Posterior vena cava (tissue), 2 donors: ENCODE measurements around the gene CIRBP. TPM values are rescaled to one million over a fixed set of nuclear protein-coding genes. Genes with fewer than 3 reads are reported as not detected.
"Not testable (repeated sequence)": the region's sequence is repeated elsewhere in the genome, so short reads cannot be mapped to it uniquely, and the experiment has no call there.

Experiments used
- DNase-seq: peaks from one replicate; pipeline ENCODE4 v3.0.0-alpha.2; 2020; ENCODE audit warnings: low spot score
- intact Hi-C, 2 donors: fragments of 100-400 bp; cut with DNase I; formaldehyde crosslinking; loops; one replicate each; pipeline versions ENCODE4 v1.14.1 to v1.14.2; 2022 to 2023
- total RNA-seq, 2 donors: library from RNA; stranded (reverse); fragmentation: NEBNext Ultra II Directional; extraction: Animal tissue kit (Norgen Biotek cat#: 25700); gene quantifications; one replicate each; pipeline ENCODE4 v1.2.1, GENCODE V29; 2021
- donor health status: DM: yes; HTN: yes; CAD: no.
- donor health status: DM: yes; HTN: yes; CAD: no.

Gene CIRBP
- total RNA-seq, 2 donors from 2014 or later, result 447 to 636 TPM

- peak; percentile 97 for DNase-seq
- intact Hi-C loops, result loop anchor here in 1 of 2 donors (2.0 kb wide), 1 partner anchor 19 kb away; no protein-coding TSS in a partner anchor
Measured at GRCh38 chr19:1239796-1240737, 29.1 kb upstream of the CIRBP start.

- no peak for DNase-seq
- intact Hi-C loops, result no loop called here
Measured at GRCh38 chr19:1240925-1241324, 28.2 kb upstream of the CIRBP start.

GRCh38 chr19:1241417-1242095, 27.6 kb upstream of the CIRBP start, which contains the start of gene ATP5F1D:
Gene ATP5F1D (plus strand): TSS chr19:1241751. CDS start chr19:1241851, 100 bp downstream.
- intact Hi-C loops, result no loop called here
- DNase-seq, result peak; percentile 98

- peak; percentile 96 for DNase-seq
- intact Hi-C loops, result loop anchor here (1.0 to 2.0 kb wide), 2 partner anchors 23 kb away; no protein-coding TSS in a partner anchor
Measured at GRCh38 chr19:1243768-1244692, 25.1 kb upstream of the CIRBP start.

- intact Hi-C loops, result loop anchor here (1.0 to 2.0 kb wide), 2 partner anchors 22 kb away; no protein-coding TSS in a partner anchor
- no peak for DNase-seq
Measured at GRCh38 chr19:1244693-1245451, 24.3 kb upstream of the CIRBP start.

GRCh38 chr19:1245494-1246264, 23.5 kb upstream of the CIRBP start:
- DNase-seq, result no peak
- intact Hi-C loops, result loop anchor here in 1 of 2 donors (2.0 kb wide), 1 partner anchor 21 kb away; no protein-coding TSS in a partner anchor

GRCh38 chr19:1246265-1247087, 22.7 kb upstream of the CIRBP start:
- DNase-seq, intact Hi-C loops: not testable (repeated sequence)

- no peak for DNase-seq
- intact Hi-C loops, result no loop called here
Measured at GRCh38 chr19:1247748-1248138, 21.4 kb upstream of the CIRBP start.

GRCh38 chr19:1248139-1248785, 20.9 kb upstream of the CIRBP start, which contains the start of gene MIDN:
Gene MIDN (plus strand): TSS chr19:1248583. CDS start chr19:1250297, 1,714 bp downstream.
- intact Hi-C loops, result no loop called here
- DNase-seq, result peak; percentile 89

- intact Hi-C loops, result no loop called here
Measured at GRCh38 chr19:1248786-1249297, 20.3 kb upstream of the CIRBP start.

GRCh38 chr19:1249298-1249989, 19.7 kb upstream of the CIRBP start:
- intact Hi-C loops, result no loop called here
- peak; percentile 98 for DNase-seq

More at GRCh38 chr19:1248786-1249297, 20.3 kb upstream of the CIRBP start:
- DNase-seq, result peak; percentile 96

GRCh38 chr19:1249990-1250436, 19.1 kb upstream of the CIRBP start:
- DNase-seq, result no peak
- intact Hi-C loops, result no loop called here

- DNase-seq, result peak; percentile 89
- intact Hi-C loops, result no loop called here
Measured at GRCh38 chr19:1250437-1251260, 18.5 kb upstream of the CIRBP start.
